Measurements from ENCODE around the gene ABITRAM. TPM values are rescaled to one million over a fixed set of nuclear protein-coding genes. Genes with fewer than 3 reads are reported as not detected.

The ABITRAM gene
- total RNA-seq, 1 experiment from 2014 or later = 13.4 TPM

GRCh38 chr9:108910402-108910801 lies 23.8 kb upstream of the ABITRAM start:
- no peaks in the 10 kb centered on the region for H3K27me3 ChIP-seq (ENCODE audit: insufficient read depth, low read length)
- H3K79me2 ChIP-seq (ENCODE audit: insufficient read depth, low read length) = no peaks in the 10 kb centered on the region
- ChIA-PET CTCF (no interaction called here), RAD21 (ENCODE audit: low non-redundant PET in 1 of 2, low total read pairs in 2 of 2, uncharacterized antibody in 2 of 2, unreplicated experiment in 2 of 2) (no interaction called here), POLR2A (no interaction called here)
- no TSS peak for BruUV-seq (replicated peaks)
- H3K4me1 ChIP-seq (ENCODE audit: control insufficient read depth in 1 of 2, insufficient read depth in 2 of 2, low read length in 2 of 2) = no peaks in the 10 kb centered on the region
- DNase-seq (ENCODE audit: low read depth, low spot score) (no peak), ATAC-seq (no peak)
- no peak overlapping the region for H2AFZ ChIP-seq (ENCODE audit: low read depth, low read length, poor library complexity, severe bottlenecking)
- H3K4me3 ChIP-seq (replicated peaks in 1 of 2; ENCODE audit: low read depth in 1 of 2, low read length in 2 of 2) = no peak overlapping the region
- no peak for TF ChIP-seq TCF7L2 (IDR thresholded peaks at IDR 0.05; ENCODE audit: borderline replicate concordance, extremely low read depth, insufficient read depth, insufficient read length)
- no peak for TF ChIP-seq ELF1 (IDR thresholded peaks at IDR 0.05; ENCODE audit: borderline replicate concordance, low read depth)
- TF ChIP-seq POLR2AphosphoS5 (IDR thresholded peaks at IDR 0.05; ENCODE audit: low read depth, low read length) = no peak
- no peak for TF ChIP-seq ATF3 (IDR thresholded peaks at IDR 0.05)
- TF ChIP-seq SIN3A (IDR thresholded peaks at IDR 0.05; ENCODE audit: low read depth) = no peak
- TF ChIP-seq SRF (IDR thresholded peaks at IDR 0.05; ENCODE audit: low read depth) = no peak
- H3K9me2 ChIP-seq (ENCODE audit: insufficient read depth) = no peaks in the 10 kb centered on the region
- H4K20me1 ChIP-seq (ENCODE audit: insufficient read depth) = no peaks in the 10 kb centered on the region
- H3K4me2 ChIP-seq (ENCODE audit: low read length) = no peak overlapping the region
- H3K27ac ChIP-seq (ENCODE audit: low read depth, low read length) = no peak overlapping the region
- H3K9ac ChIP-seq (ENCODE audit: low read length) = no peak overlapping the region
- peaks cover 30 to 47% of the 10 kb centered on the region in 2 experiments for H3K36me3 ChIP-seq (ENCODE audit: control insufficient read depth in 1 of 2, insufficient read depth in 2 of 2, low read length in 2 of 2)
- no peaks in the 10 kb centered on the region for H3K9me3 ChIP-seq (ENCODE audit: control insufficient read depth in 1 of 2, insufficient read depth in 1 of 2, low read depth in 1 of 2, low read length in 2 of 2)
- intact Hi-C loops (cut with micrococcal nuclease) = no loop called here

GRCh38 chr9:108910914-108911313 lies 23.3 kb upstream of the ABITRAM start:
- H3K9me2 ChIP-seq (ENCODE audit: insufficient read depth) = no peaks in the 10 kb centered on the region
- no peak overlapping the region for H3K27ac ChIP-seq (ENCODE audit: low read depth, low read length)
- no peak overlapping the region for H3K4me3 ChIP-seq (replicated peaks in 1 of 2; ENCODE audit: low read depth in 1 of 2, low read length in 2 of 2)
- CTCF ChIA-PET = no interaction called here
- no peaks in the 10 kb centered on the region for H3K27me3 ChIP-seq (ENCODE audit: insufficient read depth, low read length)
- intact Hi-C loops (cut with micrococcal nuclease) = no loop called here
- peaks cover 30 to 47% of the 10 kb centered on the region in 2 experiments for H3K36me3 ChIP-seq (ENCODE audit: control insufficient read depth in 1 of 2, insufficient read depth in 2 of 2, low read length in 2 of 2)
- ATAC-seq (no peak), DNase-seq (ENCODE audit: low read depth, low spot score) (no peak)
- RAD21 ChIA-PET (ENCODE audit: low non-redundant PET in 1 of 2, low total read pairs in 2 of 2, uncharacterized antibody in 2 of 2, unreplicated experiment in 2 of 2) = no interaction called here
- no peaks in the 10 kb centered on the region for H3K79me2 ChIP-seq (ENCODE audit: insufficient read depth, low read length)
- no TSS peak for BruUV-seq (replicated peaks)
- POLR2A ChIA-PET = no interaction called here
- no peak for TF ChIP-seq ZBTB33 (IDR thresholded peaks at IDR 0.05; ENCODE audit: extremely low read depth, insufficient replicate concordance, low read length)
- no peak for TF ChIP-seq RAD21 (IDR thresholded peaks at IDR 0.05; ENCODE audit: low read depth)
- TF ChIP-seq ZNF274 (IDR thresholded peaks at IDR 0.05; ENCODE audit: low read depth, low read length) = no peak
- TF ChIP-seq CBX3 (IDR thresholded peaks at IDR 0.05; ENCODE audit: low read depth) = no peak
- TF ChIP-seq ELF1 (IDR thresholded peaks at IDR 0.05; ENCODE audit: borderline replicate concordance, low read depth) = no peak
- no peak for TF ChIP-seq POLR2A (IDR thresholded peaks at IDR 0.05; ENCODE audit: borderline replicate concordance, extremely low read depth, insufficient read depth, insufficient read length)
- no peak for TF ChIP-seq EGR1 (IDR thresholded peaks at IDR 0.05; ENCODE audit: low read depth)
- no peak for TF ChIP-seq EZH2 (IDR thresholded peaks at IDR 0.05)
- no peak overlapping the region for H3K9ac ChIP-seq (ENCODE audit: low read length)
- H3K9me3 ChIP-seq (ENCODE audit: control insufficient read depth in 1 of 2, insufficient read depth in 1 of 2, low read depth in 1 of 2, low read length in 2 of 2) = no peaks in the 10 kb centered on the region
- H3K4me2 ChIP-seq (ENCODE audit: low read length) = no peak overlapping the region
- H3K4me1 ChIP-seq (ENCODE audit: control insufficient read depth in 1 of 2, insufficient read depth in 2 of 2, low read length in 2 of 2) = no peaks in the 10 kb centered on the region
- no peaks in the 10 kb centered on the region for H4K20me1 ChIP-seq (ENCODE audit: insufficient read depth)
- H2AFZ ChIP-seq (ENCODE audit: low read depth, low read length, poor library complexity, severe bottlenecking) = no peak overlapping the region

Measured in HCT116 (cell line).